Activated CD8-positive, alpha-beta memory T cell treated with anti-CD3 and anti-CD28 coated beads, Interleukin-2, amount 50 U/mL, for 24 hours (primary cell): ENCODE data around the gene NAA80.
"Not testable (repeated sequence)": the region's sequence is repeated elsewhere in the genome, so short reads cannot be mapped to it uniquely, and the experiment has no call there.

Experiments used
- DNase-seq: peaks from one replicate; pipeline ENCODE4 v3.0.0-alpha.2; 2020; ENCODE audit errors: extremely low read depth

NAA80 gene

GRCh38 chr3:50314816-50315215 lies 15.6 kb upstream of the NAA80 start:
- DNase-seq = no peak

GRCh38 chr3:50314342-50314741 lies 15.1 kb upstream of the NAA80 start:
- DNase-seq = no peak

- DNase-seq = not testable (repeated sequence)
Measured at GRCh38 chr3:50312041-50312440, 12.8 kb upstream of the NAA80 start.

- DNase-seq = no peak
Measured at GRCh38 chr3:50304601-50305000, 5.4 kb upstream of the NAA80 start.

- no peak for DNase-seq
Measured at GRCh38 chr3:50303013-50303815, 4.0 kb upstream of the NAA80 start, which contains the start of gene HYAL1. HYAL1 (minus strand) TSS chr3:50303574; CDS start chr3:50302956, 618 bp downstream.

GRCh38 chr3:50302095-50303012 lies 3.1 kb upstream of the NAA80 start:
- no peak for DNase-seq

- no peak for DNase-seq
Measured at GRCh38 chr3:50300681-50301254, 1.6 kb upstream of the NAA80 start.

GRCh38 chr3:50299929-50300680 lies 900 bp upstream of the NAA80 start:
- no peak for DNase-seq

- DNase-seq = no peak
Measured at GRCh38 chr3:50299638-50299928, 378 bp upstream of the NAA80 start.

GRCh38 chr3:50297896-50298725 lies 1.1 kb downstream of the NAA80 start:
- no peak for DNase-seq

- no peak for DNase-seq
Measured at GRCh38 chr3:50297384-50297775, 1.8 kb downstream of the NAA80 start.

- no peak for DNase-seq
Measured at GRCh38 chr3:50296721-50297383, 2.4 kb downstream of the NAA80 start.

- no peak for DNase-seq
Measured at GRCh38 chr3:50295553-50296431, 3.4 kb downstream of the NAA80 start.

GRCh38 chr3:50294492-50295403 lies 4.5 kb downstream of the NAA80 start:
- no peak for DNase-seq

GRCh38 chr3:50294089-50294488 lies 5.1 kb downstream of the NAA80 start:
- no peak for DNase-seq

GRCh38 chr3:50293079-50293801 lies 6.0 kb downstream of the NAA80 start:
- no peak for DNase-seq
